NAMALWA (cell line): ENCODE data around the gene EPB41L4A.

ENCODE experiments used
- DNase-seq: peaks from one replicate; pipeline ENCODE4 v3.0.0-alpha.2; 2015; ENCODE audit warnings: low spot score

Gene EPB41L4A

GRCh38 chr5:112160652-112161391, 258.3 kb downstream of the EPB41L4A start:
- DNase-seq, result peak; percentile 89

- no peak for DNase-seq
Observed at GRCh38 chr5:112159435-112159834, 259.6 kb downstream of the EPB41L4A start.

- DNase-seq, result no peak
Observed at GRCh38 chr5:112156211-112156610, 262.9 kb downstream of the EPB41L4A start.

GRCh38 chr5:112154940-112155686, 264.0 kb downstream of the EPB41L4A start:
- DNase-seq, result no peak

GRCh38 chr5:112149727-112150126, 269.4 kb downstream of the EPB41L4A start:
- no peak for DNase-seq

GRCh38 chr5:112146323-112147226, 272.5 kb downstream of the EPB41L4A start:
- DNase-seq, result peak; percentile 90

- DNase-seq, result no peak
Observed at GRCh38 chr5:112143690-112144089, 275.4 kb downstream of the EPB41L4A start.

GRCh38 chr5:112142769-112143270, 276.3 kb downstream of the EPB41L4A start:
- no peak for DNase-seq

GRCh38 chr5:112141582-112141981, 277.5 kb downstream of the EPB41L4A start:
- no peak for DNase-seq

- DNase-seq, result no peak
Observed at GRCh38 chr5:112138526-112138925, 280.6 kb downstream of the EPB41L4A start.

GRCh38 chr5:112136773-112137172, 282.3 kb downstream of the EPB41L4A start:
- DNase-seq, result no peak

- no peak for DNase-seq
Observed at GRCh38 chr5:112127861-112128260, 291.2 kb downstream of the EPB41L4A start.

- DNase-seq, result no peak
Observed at GRCh38 chr5:112126982-112127381, 292.1 kb downstream of the EPB41L4A start.

GRCh38 chr5:112125903-112126302, 293.2 kb downstream of the EPB41L4A start:
- no peak for DNase-seq

GRCh38 chr5:112124788-112125187, 294.3 kb downstream of the EPB41L4A start:
- no peak for DNase-seq

- no peak for DNase-seq
Observed at GRCh38 chr5:112123086-112123485, 296.0 kb downstream of the EPB41L4A start.

GRCh38 chr5:112122353-112122752, 296.7 kb downstream of the EPB41L4A start:
- DNase-seq, result no peak

- no peak for DNase-seq
Observed at GRCh38 chr5:112121258-112121657, 297.8 kb downstream of the EPB41L4A start.

- no peak for DNase-seq
Observed at GRCh38 chr5:112119969-112120368, 299.1 kb downstream of the EPB41L4A start.

- DNase-seq, result peak; percentile 5
Observed at GRCh38 chr5:112119508-112119907, 299.6 kb downstream of the EPB41L4A start.

- no peak for DNase-seq
Observed at GRCh38 chr5:112117551-112117950, 301.5 kb downstream of the EPB41L4A start.

GRCh38 chr5:112116371-112116770, 302.7 kb downstream of the EPB41L4A start:
- DNase-seq, result peak; percentile 17
